HepG2 (cell line): ENCODE measurements around the gene SMTNL2.

Experiments
- EZH2 ChIP-seq: conservative IDR thresholded peaks from 2 replicates; pipeline ENCODE4 v1.6.1; 2012; ENCODE audit warnings: mild to moderate bottlenecking, low read depth, low read length, moderate library complexity
- FOSL1 ChIP-seq: sonication (generic); formaldehyde crosslinking; IDR thresholded peaks from 2 replicates; pipeline ENCODE4 v1.9.0; 2021; ENCODE audit warnings: missing genetic modification reagents, borderline replicate concordance
- TCF7L2 ChIP-seq: IDR thresholded peaks from 2 replicates; pipeline ENCODE4 v1.6.1; 2011; ENCODE audit warnings: mild to moderate bottlenecking, low read depth, low read length, moderate library complexity
- ZNF101 ChIP-seq: sonication (generic); formaldehyde crosslinking; IDR thresholded peaks from 2 replicates; pipeline ENCODE4 v1.4.0; 2020; ENCODE audit warnings: mild to moderate bottlenecking, low read depth, missing genetic modification reagents, borderline replicate concordance
- ZNF280B ChIP-seq: sonication (generic); formaldehyde crosslinking; IDR thresholded peaks from 2 replicates; pipeline ENCODE4 v1.5.0; 2020; ENCODE audit warnings: missing genetic modification reagents, mild to moderate bottlenecking, borderline replicate concordance
- ZNF331 ChIP-seq: sonication (generic); formaldehyde crosslinking; IDR thresholded peaks from 2 replicates; pipeline ENCODE4 v1.4.0; 2020; ENCODE audit warnings: missing genetic modification reagents
- TF ChIP-seq, protein P1 (sequence below): sonication (generic); formaldehyde crosslinking; IDR thresholded peaks from 2 replicates; pipeline ENCODE4 v1.5.1; 2020; ENCODE audit warnings: missing genetic modification reagents, mild to moderate bottlenecking, borderline replicate concordance
- TF ChIP-seq, protein P2 (sequence below): sonication (generic); formaldehyde crosslinking; IDR thresholded peaks from 2 replicates; pipeline ENCODE4 v1.4.0; 2020; ENCODE audit warnings: missing genetic modification reagents
- TF ChIP-seq, protein P3 (sequence below): sonication (generic); formaldehyde crosslinking; IDR thresholded peaks from 2 replicates; pipeline ENCODE4 v1.5.1; 2020; ENCODE audit warnings: missing genetic modification reagents, mild to moderate bottlenecking, borderline replicate concordance
- TF ChIP-seq, protein P4 (sequence below): sonication (generic); formaldehyde crosslinking; IDR thresholded peaks from 2 replicates; pipeline ENCODE4 v1.4.0; 2020; ENCODE audit warnings: missing genetic modification reagents

DNA sequence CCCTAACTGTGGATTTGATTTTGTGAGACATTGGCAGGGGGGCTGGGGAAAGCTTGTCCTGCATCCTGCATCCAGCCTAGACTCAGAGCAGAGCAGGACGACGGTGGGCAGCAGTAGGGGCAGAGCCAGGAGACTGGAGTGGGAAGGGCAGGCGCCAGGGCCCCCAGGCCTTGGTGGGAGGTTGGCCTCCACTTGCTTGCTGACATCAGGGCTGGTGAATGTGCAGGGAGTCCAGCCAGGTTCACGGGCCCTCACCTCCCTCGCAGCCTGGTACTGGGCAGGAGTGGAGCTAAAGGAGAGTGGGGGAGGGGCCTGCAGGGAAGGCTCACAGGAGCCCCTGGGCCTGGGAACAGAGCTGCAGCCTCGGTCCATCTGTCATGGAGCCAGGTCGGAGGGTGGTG is 2.2 kb upstream of the SMTNL2 start:
- TF ChIP-seq ZNF280B (CRISPR knock-in tag), result no peak
- TF ChIP-seq TCF7L2, result no peak
- TF ChIP-seq, protein P1, sequence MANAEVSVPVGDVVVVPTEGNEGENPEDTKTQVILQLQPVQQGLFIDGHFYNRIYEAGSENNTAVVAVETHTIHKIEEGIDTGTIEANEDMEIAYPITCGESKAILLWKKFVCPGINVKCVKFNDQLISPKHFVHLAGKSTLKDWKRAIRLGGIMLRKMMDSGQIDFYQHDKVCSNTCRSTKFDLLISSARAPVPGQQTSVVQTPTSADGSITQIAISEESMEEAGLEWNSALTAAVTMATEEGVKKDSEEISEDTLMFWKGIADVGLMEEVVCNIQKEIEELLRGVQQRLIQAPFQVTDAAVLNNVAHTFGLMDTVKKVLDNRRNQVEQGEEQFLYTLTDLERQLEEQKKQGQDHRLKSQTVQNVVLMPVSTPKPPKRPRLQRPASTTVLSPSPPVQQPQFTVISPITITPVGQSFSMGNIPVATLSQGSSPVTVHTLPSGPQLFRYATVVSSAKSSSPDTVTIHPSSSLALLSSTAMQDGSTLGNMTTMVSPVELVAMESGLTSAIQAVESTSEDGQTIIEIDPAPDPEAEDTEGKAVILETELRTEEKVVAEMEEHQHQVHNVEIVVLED (CRISPR knock-in tag), result no peak
- no peak for TF ChIP-seq ZNF101 (CRISPR knock-in tag)
- TF ChIP-seq, protein P2, sequence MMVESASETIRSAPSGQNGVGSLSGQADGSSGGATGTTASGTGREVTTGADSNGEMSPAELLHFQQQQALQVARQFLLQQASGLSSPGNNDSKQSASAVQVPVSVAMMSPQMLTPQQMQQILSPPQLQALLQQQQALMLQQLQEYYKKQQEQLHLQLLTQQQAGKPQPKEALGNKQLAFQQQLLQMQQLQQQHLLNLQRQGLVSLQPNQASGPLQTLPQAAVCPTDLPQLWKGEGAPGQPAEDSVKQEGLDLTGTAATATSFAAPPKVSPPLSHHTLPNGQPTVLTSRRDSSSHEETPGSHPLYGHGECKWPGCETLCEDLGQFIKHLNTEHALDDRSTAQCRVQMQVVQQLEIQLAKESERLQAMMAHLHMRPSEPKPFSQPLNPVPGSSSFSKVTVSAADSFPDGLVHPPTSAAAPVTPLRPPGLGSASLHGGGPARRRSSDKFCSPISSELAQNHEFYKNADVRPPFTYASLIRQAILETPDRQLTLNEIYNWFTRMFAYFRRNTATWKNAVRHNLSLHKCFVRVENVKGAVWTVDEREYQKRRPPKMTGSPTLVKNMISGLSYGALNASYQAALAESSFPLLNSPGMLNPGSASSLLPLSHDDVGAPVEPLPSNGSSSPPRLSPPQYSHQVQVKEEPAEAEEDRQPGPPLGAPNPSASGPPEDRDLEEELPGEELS, result no peak
- no peak for TF ChIP-seq ZNF331
- TF ChIP-seq FOSL1 (CRISPR knock-in tag), result no peak
- TF ChIP-seq, protein P3, sequence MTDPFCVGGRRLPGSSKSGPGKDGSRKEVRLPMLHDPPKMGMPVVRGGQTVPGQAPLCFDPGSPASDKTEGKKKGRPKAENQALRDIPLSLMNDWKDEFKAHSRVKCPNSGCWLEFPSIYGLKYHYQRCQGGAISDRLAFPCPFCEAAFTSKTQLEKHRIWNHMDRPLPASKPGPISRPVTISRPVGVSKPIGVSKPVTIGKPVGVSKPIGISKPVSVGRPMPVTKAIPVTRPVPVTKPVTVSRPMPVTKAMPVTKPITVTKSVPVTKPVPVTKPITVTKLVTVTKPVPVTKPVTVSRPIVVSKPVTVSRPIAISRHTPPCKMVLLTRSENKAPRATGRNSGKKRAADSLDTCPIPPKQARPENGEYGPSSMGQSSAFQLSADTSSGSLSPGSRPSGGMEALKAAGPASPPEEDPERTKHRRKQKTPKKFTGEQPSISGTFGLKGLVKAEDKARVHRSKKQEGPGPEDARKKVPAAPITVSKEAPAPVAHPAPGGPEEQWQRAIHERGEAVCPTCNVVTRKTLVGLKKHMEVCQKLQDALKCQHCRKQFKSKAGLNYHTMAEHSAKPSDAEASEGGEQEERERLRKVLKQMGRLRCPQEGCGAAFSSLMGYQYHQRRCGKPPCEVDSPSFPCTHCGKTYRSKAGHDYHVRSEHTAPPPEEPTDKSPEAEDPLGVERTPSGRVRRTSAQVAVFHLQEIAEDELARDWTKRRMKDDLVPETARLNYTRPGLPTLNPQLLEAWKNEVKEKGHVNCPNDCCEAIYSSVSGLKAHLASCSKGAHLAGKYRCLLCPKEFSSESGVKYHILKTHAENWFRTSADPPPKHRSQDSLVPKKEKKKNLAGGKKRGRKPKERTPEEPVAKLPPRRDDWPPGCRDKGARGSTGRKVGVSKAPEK (CRISPR knock-in tag), result no peak
- TF ChIP-seq EZH2, result no peak
- TF ChIP-seq, protein P4, sequence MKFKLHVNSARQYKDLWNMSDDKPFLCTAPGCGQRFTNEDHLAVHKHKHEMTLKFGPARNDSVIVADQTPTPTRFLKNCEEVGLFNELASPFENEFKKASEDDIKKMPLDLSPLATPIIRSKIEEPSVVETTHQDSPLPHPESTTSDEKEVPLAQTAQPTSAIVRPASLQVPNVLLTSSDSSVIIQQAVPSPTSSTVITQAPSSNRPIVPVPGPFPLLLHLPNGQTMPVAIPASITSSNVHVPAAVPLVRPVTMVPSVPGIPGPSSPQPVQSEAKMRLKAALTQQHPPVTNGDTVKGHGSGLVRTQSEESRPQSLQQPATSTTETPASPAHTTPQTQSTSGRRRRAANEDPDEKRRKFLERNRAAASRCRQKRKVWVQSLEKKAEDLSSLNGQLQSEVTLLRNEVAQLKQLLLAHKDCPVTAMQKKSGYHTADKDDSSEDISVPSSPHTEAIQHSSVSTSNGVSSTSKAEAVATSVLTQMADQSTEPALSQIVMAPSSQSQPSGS, result no peak
